Body of pancreas (tissue), 4 donors: ENCODE results near the gene TEP1.

ENCODE experiments used
- CTCF ChIP-seq, 7 experiments: fragments of 450-650 bp in 4 of 7; fragments of 200-600 bp in 3 of 7; sonication (generic) in 3 of 7; IDR thresholded peaks; one replicate each; pipeline ENCODE4 v1.5.1; 2016 to 2019; ENCODE audit warnings: antibody characterized with exemption in 7 of 7
- POLR2A ChIP-seq, 3 donors: fragments of 450-650 bp; IDR thresholded peaks; one replicate each; pipeline ENCODE4 v1.6.1; 2016; ENCODE audit warnings: antibody characterized with exemption in 3 of 3, mild to moderate bottlenecking in 2 of 3

- TF ChIP-seq CTCF (IDR thresholded peaks at IDR 0.05) = peak in 4 of 7 experiments; percentile 7 to 16 (median 12)
- no peak for TF ChIP-seq POLR2A (IDR thresholded peaks at IDR 0.05)
Observed at GRCh38 chr14:20350860-20351259, 62.4 kb downstream of the TEP1 start.
